Rectal smooth muscle tissue (tissue), 1 donor: ENCODE data around the gene CELSR2.
A peak's percentile ranks its signal among the peaks of the same experiment; 100 is the strongest.

Source experiments
- H3K27ac ChIP-seq: one replicate; pipeline ENCODE4 v1.7.0; 2013; ENCODE audit warnings: low read depth, low read length, inconsistent platforms
- H3K27me3 ChIP-seq: one replicate; pipeline ENCODE4 v1.7.0; 2013; ENCODE audit warnings: low read length; ENCODE audit not compliant: control insufficient read depth, insufficient read depth
- H3K36me3 ChIP-seq: one replicate; pipeline ENCODE4 v1.7.0; 2013; ENCODE audit warnings: low read length; ENCODE audit not compliant: control insufficient read depth, insufficient read depth
- H3K4me1 ChIP-seq: one replicate; pipeline ENCODE4 v1.7.0; 2013; ENCODE audit warnings: low read length; ENCODE audit not compliant: control insufficient read depth, insufficient read depth
- H3K4me3 ChIP-seq: one replicate; pipeline ENCODE4 v1.7.0; 2013; ENCODE audit warnings: low read length
- H3K9ac ChIP-seq: one replicate; pipeline ENCODE4 v1.7.0; 2013; ENCODE audit warnings: low read length

Gene CELSR2

DNA sequence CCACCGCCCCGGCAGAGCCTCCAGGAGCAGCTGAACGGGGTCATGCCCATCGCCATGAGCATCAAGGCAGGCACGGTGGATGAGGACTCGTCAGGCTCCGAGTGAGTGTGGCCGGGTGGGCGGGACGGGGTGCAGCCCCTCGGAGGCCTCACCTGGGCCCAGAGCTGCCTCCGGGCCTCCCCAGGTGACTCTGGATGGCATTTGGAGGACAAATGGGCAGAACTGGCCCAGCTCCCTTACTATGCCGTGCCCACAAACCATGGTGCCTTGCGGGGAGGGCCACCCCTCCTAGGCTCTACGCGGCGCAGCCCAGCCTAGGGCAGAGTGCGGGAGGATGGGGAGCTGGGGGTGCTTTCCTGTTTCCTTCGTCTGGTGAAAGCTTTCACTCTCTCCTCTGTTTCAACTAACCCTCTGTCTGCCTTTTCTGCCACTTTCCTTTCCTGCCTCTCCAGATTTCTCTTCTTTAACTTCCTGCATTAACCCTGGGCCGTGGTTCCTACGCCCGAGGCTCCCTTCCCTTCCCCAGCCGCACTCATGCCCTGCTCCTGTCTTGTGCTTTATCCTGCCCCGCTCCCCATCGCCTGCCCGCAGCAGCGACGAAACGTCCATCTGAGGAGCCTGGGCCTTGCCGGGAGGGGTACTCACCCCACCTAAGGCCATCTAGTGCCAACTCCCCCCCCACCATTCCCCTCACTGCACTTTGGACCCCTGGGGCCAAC lies 24.4 kb downstream of the CELSR2 start:
- Histone ChIP-seq H3K4me1 (no peaks in the 10 kb centered on the region), H3K9ac (no peak overlapping the region), H3K27ac (no peak overlapping the region), H3K4me3 (no peak overlapping the region), H3K27me3 (no peaks in the 10 kb centered on the region), H3K36me3 (no peaks in the 10 kb centered on the region)

DNA sequence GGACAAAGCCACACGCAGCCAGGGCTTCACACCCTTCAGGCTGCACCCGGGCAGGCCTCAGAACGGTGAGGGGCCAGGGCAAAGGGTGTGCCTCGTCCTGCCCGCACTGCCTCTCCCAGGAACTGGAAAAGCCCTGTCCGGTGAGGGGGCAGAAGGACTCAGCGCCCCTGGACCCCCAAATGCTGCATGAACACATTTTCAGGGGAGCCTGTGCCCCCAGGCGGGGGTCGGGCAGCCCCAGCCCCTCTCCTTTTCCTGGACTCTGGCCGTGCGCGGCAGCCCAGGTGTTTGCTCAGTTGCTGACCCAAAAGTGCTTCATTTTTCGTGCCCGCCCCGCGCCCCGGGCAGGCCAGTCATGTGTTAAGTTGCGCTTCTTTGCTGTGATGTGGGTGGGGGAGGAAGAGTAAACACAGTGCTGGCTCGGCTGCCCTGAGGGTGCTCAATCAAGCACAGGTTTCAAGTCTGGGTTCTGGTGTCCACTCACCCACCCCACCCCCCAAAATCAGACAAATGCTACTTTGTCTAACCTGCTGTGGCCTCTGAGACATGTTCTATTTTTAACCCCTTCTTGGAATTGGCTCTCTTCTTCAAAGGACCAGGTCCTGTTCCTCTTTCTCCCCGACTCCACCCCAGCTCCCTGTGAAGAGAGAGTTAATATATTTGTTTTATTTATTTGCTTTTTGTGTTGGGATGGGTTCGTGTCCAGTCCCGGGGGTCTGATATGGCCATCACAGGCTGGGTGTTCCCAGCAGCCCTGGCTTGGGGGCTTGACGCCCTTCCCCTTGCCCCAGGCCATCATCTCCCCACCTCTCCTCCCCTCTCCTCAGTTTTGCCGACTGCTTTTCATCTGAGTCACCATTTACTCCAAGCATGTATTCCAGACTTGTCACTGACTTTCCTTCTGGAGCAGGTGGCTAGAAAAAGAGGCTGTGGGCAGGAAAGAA lies 25.5 kb downstream of the CELSR2 start:
- Histone ChIP-seq H3K4me1 (no peaks in the 10 kb centered on the region), H3K27me3 (no peaks in the 10 kb centered on the region), H3K4me3 (no peak overlapping the region), H3K9ac (no peak overlapping the region), H3K27ac (no peak overlapping the region), H3K36me3 (no peaks in the 10 kb centered on the region)

DNA sequence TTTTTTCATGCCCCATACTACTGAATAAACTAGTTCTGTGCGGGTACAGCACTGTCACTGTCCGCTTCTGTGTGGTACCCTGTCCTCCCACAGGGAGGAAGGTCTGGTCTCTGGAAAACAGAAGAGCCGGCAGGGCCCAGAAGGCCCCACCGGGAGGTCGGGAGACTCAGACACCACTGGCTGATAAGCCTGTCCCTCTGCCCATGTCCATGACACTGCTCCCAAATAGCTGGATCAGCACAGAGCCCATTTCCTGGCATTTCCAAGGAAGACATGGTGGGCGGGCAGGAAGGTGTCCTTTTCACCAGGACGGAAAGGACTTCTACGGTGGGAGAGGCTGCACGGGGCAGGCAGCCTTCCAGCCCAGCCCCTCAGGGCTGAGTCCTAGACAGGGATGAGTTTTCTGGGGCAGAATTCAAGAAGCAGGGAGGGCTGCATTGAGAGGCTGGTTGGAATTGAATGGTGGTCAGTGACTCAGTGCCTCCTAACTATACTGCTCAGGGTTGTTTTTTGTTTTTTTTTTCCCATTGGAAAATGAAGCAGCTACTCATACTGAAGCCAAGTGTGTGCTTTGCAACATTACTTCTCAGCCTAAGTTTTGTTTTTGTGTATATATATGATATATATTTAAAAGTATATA lies 26.5 kb downstream of the CELSR2 start:
- no peak overlapping the region for H3K27ac ChIP-seq
- no peaks in the 10 kb centered on the region for H3K27me3 ChIP-seq
- no peaks in the 10 kb centered on the region for H3K36me3 ChIP-seq
- H3K4me1 ChIP-seq, result no peaks in the 10 kb centered on the region
- no peak overlapping the region for H3K9ac ChIP-seq
- no peak overlapping the region for H3K4me3 ChIP-seq

DNA sequence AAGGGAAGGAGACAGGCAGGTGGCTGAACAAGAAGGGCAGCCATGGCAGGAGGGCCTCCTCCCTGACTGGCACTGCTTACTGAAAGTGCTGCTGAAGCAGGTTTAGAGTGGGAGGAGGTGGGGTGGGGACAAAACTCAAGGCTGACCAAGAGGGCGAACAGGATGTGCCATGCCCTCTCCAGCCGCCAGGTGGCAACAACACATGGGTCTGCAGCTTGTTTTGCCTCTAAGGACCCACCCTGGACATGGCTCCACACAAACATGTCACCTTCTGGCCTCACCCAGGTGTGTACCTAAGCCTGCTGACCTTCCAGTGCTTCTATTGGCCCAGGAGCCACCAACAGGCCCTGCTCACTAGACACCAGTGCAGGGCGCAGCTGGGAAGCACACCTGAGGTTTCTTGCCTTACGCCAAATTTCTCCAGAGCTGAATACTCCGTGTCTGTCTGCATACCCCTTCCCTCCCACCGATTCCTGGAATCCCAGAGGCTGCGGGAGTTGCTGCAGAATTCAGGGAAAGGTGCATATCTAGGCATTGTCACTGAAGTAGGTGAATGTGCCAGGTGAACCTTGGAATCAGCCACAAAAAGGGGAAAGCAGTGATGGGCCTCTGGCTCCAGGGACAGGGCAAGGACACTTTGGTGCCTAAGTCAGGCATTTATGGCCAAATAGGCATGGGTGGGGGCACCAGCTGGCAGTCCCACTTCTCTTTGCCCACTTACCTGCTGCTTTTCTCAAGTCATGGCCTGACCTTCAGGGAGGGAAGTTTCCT lies 28.3 kb downstream of the CELSR2 start:
- Histone ChIP-seq H3K9ac (no peak overlapping the region), H3K36me3 (no peaks in the 10 kb centered on the region), H3K27ac (no peak overlapping the region), H3K4me1 (no peaks in the 10 kb centered on the region), H3K4me3 (no peak overlapping the region), H3K27me3 (no peaks in the 10 kb centered on the region)

DNA sequence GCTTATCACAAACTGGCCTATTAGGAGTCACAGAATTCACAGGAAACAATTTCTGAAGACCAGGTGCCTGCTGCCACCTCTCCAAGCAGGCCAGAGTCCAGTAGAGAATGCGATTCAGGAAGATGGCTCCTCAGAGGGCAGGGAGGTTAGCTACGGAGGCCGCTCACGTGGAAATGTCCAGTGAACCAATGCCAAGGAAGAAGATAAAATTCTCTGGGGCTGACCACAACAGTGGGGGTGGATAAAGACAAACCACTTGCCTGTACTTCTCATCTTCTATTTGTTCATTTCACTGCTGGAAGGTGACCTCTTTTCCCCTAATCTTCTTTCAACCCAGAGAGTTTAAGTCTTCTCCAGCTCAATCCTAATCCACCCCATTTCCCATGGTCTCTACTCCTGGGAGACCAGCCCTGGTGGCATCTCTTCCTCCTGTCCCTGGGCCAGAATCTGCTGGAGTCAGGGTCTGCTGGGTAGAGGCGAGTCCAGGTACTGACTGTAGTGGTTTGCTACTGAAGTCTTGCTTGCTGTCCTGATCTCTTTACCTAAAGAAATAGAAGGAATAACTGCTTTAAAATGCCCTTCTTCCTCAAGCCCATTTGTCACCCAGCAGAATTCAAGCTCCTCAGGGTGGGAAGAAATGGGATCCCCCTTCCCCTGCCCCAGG lies 30.4 kb downstream of the CELSR2 start:
- H3K9ac ChIP-seq, result no peak overlapping the region
- H3K27me3 ChIP-seq, result no peaks in the 10 kb centered on the region
- no peak overlapping the region for H3K27ac ChIP-seq
- H3K36me3 ChIP-seq, result no peaks in the 10 kb centered on the region
- peaks cover 6% of the 10 kb centered on the region for H3K4me1 ChIP-seq
- H3K4me3 ChIP-seq, result no peak overlapping the region

DNA sequence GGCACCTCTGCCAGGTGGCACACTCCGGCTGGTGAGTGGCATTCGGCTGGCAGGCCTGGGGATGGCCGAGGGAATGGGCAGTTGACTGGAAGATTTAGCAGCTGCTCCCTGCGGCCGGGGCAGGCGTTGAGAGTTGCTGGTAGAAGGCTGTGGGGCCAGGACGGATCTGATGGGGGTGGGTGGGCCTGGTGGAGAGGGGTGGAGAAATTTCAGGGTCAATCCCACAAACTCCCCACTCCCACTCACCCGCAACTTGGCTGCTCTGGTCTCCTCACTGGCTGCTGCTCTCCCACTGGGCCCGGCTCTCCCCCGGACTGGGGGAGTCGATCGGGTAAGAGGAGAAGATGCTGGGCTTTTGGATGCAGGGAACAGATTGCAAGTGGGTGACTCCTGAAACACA lies 31.5 kb downstream of the CELSR2 start:
- no peak overlapping the region for H3K9ac ChIP-seq
- no peak overlapping the region for H3K27ac ChIP-seq
- H3K27me3 ChIP-seq, result no peaks in the 10 kb centered on the region
- peaks cover 6% of the 10 kb centered on the region for H3K4me1 ChIP-seq
- H3K36me3 ChIP-seq, result no peaks in the 10 kb centered on the region
- no peak overlapping the region for H3K4me3 ChIP-seq

DNA sequence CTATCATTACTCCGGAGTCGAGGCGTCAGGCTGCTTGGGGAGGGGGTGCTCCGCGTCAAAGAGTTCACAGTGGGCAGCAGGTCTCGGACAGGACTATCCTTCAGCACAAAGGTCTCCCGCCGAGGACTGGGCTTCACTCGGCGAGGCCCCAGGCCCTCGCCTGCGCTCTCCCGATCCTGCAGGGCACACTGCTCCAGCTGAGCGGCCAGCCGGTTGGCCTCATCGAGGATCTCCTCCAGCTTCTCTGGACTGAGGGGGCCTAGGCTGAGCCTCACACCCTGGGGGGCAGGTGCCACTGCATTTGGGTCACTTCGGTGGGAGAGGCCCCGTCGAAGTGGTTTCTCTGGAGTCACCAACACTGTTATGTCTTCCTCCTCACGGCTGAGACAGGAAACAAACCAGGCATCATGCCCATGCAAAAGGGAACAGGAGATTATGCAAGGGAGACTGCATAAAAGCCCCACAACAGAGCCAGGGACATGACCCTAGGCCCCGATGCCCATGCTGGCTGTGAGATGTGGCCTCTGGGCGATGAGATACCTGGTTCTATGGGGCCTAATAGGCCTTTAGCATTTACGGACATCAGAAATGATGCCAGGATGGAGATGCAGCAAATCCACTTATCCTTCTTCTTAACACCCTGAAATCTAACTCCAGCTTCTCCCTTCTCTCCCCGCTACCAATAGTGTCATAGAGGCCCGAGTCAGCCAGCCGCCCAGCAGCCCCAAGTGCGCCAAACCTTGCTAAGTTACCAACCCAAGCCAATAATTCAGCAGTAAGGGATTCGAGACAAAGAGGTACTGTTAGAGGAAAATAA lies 32.5 kb downstream of the CELSR2 start:
- H3K4me3 ChIP-seq, result peak overlapping the region; percentile 86
- H3K4me1 ChIP-seq, result peaks cover 6% of the 10 kb centered on the region
- H3K27me3 ChIP-seq, result no peaks in the 10 kb centered on the region
- no peaks in the 10 kb centered on the region for H3K36me3 ChIP-seq
- no peak overlapping the region for H3K27ac ChIP-seq
- no peak overlapping the region for H3K9ac ChIP-seq

DNA sequence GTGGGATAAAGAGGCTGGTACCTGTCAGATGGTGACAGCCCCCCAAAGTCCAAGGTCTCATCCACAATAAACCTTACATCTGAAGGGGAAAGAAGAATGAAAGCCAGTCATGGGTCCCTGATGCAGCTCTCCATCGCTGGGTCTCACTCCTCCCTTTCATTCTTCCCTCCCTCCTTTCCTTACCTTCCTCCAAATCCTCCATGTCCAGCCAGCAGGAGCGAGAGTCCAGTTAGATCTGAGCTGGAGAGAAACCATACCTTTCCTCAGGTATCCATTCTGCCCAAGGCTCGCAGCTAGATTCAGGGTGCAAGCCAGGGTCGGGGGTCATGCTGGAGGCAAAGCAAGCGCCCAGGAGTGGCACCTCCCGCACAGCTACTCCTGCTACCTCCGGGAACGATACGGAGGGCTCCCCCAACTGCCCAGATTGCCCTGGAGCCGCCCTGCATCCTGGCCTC lies 33.2 kb downstream of the CELSR2 start:
- peak overlapping the region; percentile 22 for H3K9ac ChIP-seq
- H3K27ac ChIP-seq, result peak overlapping the region; percentile 89
- no peaks in the 10 kb centered on the region for H3K27me3 ChIP-seq
- peak overlapping the region; percentile 86 for H3K4me3 ChIP-seq
- peaks cover 6% of the 10 kb centered on the region for H3K4me1 ChIP-seq
- H3K36me3 ChIP-seq, result no peaks in the 10 kb centered on the region

DNA sequence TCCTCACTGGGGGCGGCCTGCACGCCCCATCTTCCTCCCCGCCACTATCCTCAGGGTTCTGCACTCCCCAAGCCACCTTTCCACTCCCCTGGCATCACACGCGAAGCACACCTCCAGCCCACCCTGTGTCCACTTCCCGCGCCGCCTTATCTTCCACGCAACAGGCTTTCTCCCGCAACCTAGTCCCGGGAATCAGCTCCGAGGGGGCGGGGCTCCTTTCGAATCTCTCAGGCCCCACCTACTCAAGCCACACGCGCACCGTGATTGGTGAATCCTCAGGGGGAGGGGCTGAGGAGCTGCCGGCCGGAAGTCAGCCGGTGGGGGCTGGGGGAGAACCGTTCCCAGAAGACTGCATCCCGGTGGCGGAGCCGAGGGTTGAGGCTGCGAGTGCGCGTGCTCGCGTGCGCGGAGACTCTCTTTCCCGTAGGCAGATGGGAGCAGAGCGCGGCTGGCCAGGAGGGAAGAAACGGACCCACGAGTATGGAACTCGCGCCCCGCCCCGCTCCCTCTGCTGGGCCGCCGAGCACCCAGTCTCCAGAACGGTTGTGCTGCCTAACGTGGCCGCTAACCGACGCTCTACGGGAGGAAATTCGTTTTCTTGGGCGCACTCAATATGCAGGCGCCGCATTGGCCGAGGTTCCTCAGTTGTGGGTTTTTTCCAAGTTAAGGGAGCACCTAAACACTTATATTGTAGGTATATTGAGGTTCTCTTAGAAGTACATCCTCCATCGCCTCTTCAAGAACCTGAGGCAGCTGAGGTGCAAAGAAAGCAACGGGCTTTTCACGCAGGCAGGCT lies 33.8 kb downstream of the CELSR2 start, which contains the start of gene PSRC1:
Gene PSRC1, minus strand, starts transcription at position 194 of the 796 bp plus-strand sequence.
- H3K27me3 ChIP-seq, result no peaks in the 10 kb centered on the region
- peak within 1 kb of the TSS; percentile 80 for H3K9ac ChIP-seq
- H3K4me1 ChIP-seq, result peaks cover 6% of the 10 kb centered on the region
- H3K36me3 ChIP-seq, result no peaks in the 10 kb centered on the region
- H3K27ac ChIP-seq, result peak within 1 kb of the TSS; percentile 89
- H3K4me3 ChIP-seq, result peak within 1 kb of the TSS; percentile 86

DNA sequence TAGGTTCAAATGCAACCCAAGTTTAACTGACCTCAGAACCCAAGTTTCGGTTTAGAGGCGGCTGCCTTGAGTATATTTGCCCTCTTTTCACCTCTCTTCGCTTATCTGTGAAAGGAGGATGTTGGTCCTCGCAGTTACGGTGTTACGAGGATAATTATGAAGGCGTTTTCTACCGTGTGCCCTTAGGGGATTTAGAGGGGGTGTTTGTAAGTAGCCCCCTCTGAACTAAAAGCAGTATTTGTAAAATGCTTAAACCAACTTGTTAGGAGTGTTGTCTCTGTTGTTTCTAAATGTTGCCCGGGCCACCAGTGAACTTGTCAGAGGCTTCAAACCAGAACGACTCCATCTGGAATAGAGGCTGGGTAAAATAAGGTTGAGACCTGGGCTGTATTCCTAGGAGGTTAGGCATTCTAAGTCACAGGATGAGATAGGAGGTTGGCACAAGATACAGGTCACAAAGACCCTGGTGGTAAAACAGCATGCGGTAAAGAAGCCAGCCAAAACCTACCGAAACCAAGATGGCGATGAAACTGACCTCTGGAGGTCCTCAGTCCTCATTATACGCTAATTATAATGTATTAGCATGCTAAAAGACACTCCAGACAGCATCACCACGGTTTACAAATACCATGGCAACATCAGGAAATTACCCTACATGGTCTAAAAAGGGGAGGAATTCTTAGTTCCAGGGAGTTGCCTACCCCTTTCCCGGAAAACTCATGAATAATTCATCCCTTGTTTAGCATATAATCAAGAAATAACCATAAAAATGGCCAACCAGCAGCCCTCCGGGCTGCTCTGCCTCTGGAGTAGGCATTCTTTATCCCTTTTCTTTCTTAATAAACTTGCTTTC lies 34.6 kb downstream of the CELSR2 start:
- Histone ChIP-seq H3K27me3 (no peaks in the 10 kb centered on the region), H3K4me1 (peaks cover 6% of the 10 kb centered on the region), H3K27ac (peak overlapping the region; percentile 89), H3K9ac (peak overlapping the region; percentile 80), H3K36me3 (no peaks in the 10 kb centered on the region), H3K4me3 (peak overlapping the region; percentile 86)
